Upper lobe of left lung (tissue), 4 donors: ENCODE measurements around the gene SPG7.

Source experiments
- CTCF ChIP-seq, 6 experiments: fragments of 450-650 bp in 4 of 6; fragments of 200-600 bp in 2 of 6; sonication (generic) in 2 of 6; IDR thresholded peaks; one replicate each; pipeline ENCODE4 v1.5.1; 2016 to 2019; ENCODE audit warnings: antibody characterized with exemption in 6 of 6
- POLR2A ChIP-seq, 4 donors: fragments of 450-650 bp; IDR thresholded peaks; one replicate each; pipeline ENCODE4 v1.5.1; 2016 to 2017; ENCODE audit warnings: antibody characterized with exemption in 4 of 4, mild to moderate bottlenecking in 2 of 4

GRCh38 chr16:89593841-89594240 is 85.6 kb downstream of the SPG7 start:
- TF ChIP-seq POLR2A (IDR thresholded peaks at IDR 0.05) (no peak), CTCF (IDR thresholded peaks at IDR 0.05) (no peak)
